CMK (cell line): ENCODE results near the gene SEPTIN5.

Experiments
- DNase-seq: peaks from one replicate; pipeline ENCODE4 v3.0.0-alpha.2; 2010; ENCODE audit warnings: low read depth

Gene SEPTIN5

DNA sequence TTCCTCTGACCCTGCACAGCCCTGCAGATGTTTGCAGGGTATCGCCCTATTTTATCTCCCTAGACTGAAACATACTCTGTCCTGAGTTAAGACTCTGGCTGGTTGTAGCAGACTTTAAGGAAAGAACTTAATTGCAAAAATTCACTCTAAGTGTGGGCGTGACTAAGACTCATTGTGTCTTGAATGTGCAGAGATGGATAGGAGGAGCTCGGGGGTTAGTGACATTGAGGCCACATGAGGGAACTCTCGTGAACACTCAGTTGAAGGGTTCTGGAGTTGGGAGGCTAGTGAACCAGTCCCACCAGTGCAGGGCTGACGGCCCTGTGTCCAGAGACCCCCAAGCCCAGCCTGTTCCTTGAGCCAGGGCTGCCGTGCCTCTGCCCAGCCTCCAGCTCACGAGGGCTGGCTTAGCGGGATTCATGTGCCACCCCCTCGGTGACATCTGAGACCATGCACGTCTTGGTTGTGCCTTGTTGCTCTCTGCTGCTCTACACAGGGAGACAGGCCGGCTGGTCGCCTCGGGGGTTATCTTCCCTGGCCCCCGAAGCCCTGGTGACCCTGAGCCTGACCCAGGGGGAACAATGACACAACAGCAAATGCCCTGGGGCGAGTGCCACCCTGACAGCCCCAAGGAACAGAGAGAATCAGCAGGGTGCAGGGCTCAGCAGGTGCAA is 34.8 kb downstream of the SEPTIN5 start:
- no peak for DNase-seq

- DNase-seq, result no peak
These were observed 35.6 kb downstream of the SEPTIN5 start for GRCh38 chr22:19749876-19750275.

DNA sequence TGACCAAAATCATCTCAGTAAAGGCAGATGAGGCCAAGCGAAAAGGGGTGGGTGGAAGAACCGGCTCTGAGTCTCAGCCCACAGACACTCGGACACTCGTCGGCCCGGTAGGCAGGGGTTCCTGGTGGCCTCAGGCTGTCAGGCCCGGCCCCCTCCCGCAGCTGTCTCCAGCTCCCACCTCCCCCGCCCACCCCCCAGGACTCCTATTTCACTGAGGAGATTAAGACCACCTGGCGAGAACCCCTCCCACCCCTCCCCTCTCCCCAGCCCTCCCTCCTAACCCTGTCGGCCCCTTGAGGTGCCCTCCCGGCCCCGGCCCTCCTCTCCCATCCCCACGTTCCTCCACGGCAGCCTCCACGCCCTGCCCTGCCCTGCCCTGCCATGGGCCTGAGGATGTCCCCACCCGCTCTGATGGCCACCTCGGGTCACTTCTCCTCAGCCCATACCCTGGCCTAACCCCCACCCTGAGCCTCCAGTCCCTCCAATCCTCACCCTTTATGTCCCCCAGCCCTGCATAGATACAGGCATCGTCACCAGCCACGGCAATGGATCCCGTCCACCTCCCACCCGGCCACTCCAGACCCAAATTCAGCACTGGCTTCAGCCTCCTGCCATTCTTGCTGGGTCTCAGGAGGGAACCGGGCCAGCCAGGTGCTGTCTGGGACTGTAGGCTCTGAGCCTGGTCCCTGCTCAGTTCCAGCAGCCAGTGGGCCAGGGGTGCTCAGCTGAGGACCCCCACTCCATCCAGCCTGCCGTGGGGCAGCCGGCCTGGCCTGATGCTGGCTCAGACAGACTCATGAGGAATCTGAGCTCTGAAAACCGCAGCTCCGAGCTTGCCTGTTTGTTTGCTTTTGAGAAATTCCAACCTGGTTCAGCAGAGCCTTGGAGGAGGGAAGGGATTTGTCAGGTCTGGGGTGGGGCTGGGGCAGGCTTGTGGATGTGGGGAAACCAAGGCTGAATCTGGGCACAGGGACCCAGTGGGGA is 36.5 kb downstream of the SEPTIN5 start:
- no peak for DNase-seq

- no peak for DNase-seq
These were observed 37.4 kb downstream of the SEPTIN5 start for GRCh38 chr22:19751497-19752245.

DNA sequence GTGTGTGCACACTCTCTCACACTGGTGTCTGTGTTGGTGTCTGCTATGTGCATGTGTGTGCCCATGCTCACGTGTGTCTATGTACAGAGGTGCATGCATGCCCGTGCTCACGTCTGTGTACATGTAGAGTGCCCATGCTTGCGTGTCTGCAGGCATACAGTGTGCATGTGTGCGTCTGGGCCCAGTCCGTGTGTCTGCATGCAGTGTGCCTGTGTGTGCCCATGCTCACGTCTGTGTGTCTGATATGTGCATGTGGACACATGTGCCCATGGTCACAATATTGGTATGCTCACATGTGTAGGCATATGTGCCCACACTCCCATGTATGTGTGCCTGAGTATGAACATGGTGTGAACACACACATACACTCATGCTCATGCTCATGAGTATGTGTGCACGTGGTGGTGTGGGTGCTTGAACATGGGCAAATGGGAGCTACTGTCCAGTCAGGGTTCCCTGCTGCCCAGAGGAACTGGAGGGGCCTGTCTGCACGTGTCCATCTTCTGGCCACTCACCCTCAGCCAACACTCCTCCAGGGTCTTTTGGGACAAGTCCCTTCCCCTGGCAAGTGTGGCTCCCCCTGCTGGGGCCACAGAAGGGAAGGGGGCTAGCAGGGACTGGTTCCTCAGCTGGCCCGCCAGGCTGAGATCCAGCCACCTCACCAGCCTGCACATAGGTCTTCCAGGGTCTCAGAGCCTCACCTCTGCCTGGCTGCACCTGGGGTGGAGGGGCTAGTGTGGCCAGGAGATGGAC is 39.0 kb downstream of the SEPTIN5 start:
- DNase-seq, result no peak

- DNase-seq, result no peak
These were observed 39.8 kb downstream of the SEPTIN5 start for GRCh38 chr22:19753996-19754700.

GRCh38 chr22:19754701-19755144 is 40.4 kb downstream of the SEPTIN5 start:
- no peak for DNase-seq

GRCh38 chr22:19755145-19755710 is 40.9 kb downstream of the SEPTIN5 start:
- no peak for DNase-seq

GRCh38 chr22:19755722-19756287 is 41.5 kb downstream of the SEPTIN5 start:
- no peak for DNase-seq

DNA sequence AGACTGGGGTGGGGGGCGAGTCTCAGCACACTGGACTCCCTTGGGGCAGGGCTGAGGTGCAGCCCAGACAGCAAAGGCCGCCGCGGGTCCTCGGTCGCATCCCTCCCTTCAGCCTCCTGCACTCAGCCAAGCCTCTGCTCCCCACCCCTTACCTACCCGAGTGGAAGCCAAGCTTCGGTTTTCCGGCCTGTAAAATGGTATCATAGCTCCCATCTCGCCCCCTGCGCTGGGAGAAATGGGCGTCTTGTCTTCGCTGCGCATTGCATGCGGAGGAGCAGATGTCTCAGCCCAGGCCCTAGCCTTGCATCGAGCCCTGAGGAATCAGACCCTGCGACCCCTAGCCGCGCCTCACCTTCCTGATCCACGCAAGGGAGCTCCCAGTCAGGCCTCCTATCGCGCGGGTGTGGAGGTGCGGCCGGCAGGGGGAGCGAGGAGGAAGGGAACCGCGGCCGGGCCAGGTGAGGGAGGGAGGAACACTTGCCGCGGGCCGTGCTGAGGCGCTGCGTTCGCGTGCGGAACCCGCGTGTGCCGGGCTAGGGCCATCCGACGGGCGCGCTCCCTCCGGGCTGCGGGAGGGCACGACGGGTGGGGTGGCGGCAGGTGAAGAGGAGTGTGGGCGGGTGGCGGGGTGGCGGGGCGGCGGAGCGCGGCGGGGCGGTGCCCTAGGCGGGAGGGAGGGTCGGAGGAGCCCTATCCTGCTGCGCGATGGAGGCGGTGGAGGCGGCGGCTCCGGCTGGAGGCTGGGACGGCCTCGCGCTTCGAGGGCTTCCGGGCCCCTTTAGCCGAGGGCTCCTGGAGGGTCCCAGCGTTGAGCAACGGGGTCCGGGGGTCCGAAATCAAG is 42.2 kb downstream of the SEPTIN5 start:
- DNase-seq, result no peak

DNA sequence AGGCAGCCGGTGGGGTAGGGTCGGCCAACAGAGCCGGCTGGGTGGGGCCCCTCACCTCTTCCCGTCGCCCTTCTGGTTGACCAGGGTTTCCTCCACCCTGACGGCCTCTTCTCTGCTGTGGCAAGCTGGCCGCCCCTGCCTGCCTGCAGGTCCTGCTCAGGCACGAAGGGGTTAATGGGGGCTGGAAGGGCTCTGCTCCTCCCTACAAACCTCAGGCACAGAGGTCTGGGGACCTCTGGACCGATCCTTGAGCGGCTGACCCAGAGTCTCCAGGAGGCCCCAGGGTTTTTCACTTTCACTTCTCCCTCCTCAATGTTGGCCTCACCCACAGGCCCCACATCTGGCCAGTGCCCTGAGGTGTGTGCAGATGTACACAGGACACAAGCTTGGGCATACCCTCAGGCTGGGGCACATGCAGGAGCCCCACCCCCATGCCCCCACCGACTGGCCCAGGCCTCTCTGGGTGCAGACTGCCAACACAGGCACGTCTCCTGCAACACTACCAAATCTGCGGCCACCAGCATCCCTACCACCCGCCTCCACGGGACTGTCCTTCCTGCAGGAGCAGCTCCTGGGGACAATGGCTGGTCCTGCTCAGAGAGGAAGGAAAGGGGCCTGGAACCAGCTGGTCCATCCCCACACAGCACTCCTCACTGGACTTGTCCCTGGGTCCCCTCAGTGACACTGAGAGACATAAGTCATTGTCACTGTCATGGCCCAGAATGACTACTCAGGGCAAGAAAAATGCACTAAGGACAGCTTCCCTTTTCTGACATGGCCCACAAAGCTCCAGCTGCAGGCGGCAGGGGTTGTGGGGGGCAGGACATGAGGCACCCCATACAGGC is 43.1 kb downstream of the SEPTIN5 start:
- no peak for DNase-seq

DNA sequence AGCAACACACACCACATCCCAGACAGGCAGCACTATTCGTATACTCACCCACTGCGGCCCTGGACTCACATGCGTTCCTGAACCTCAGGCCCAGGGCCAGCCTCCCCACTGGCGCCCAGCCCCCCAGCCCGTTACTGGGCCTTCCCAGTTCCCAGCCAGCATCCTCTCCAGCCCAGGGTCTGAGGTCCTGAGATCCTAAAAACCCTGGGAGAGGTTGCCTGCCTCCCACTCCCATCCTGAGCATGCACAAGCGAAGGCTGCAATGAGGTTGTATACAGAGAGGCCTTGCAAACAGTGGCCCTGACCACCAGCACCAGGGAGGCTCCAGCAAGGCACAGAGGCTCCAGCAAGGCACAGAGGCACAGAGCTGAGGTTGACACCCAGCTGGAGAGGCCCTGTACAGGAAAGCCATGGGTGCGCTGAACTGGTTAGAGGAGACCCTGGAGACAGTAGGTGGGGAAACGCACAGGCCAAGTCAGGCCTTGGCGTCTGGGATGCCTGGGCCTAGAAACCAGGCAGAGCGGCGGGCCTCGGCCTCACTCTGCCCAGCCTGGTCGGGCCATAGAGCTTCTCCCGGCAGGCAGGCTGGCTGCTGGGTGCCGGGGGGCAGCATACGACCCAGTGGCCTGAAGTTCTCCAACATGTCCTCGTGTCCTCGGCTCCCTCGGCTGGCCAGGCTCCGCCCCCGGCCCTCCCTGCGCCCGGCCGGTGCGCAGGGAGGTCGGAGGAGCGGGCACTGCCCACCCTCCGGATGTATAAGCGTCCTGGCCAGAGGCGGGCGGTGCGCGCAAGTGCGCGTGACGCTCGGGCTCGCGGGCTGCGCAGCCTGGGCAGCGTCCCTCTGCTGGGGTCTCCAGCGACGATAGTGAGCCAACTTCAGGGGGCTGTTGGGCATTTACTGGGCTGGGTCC is 43.9 kb downstream of the SEPTIN5 start:
- no peak for DNase-seq

GRCh38 chr22:19758896-19759426 is 44.7 kb downstream of the SEPTIN5 start:
- DNase-seq, result no peak

GRCh38 chr22:19759427-19760057 is 45.2 kb downstream of the SEPTIN5 start:
- DNase-seq, result no peak

GRCh38 chr22:19760058-19760950 is 46.0 kb downstream of the SEPTIN5 start, which contains the start of gene TBX1:
Gene TBX1 (plus strand): TSS chr22:19760778. CDS start chr22:19760844, 66 bp downstream.
- no peak for DNase-seq
